ENCODE measurements around the gene FEZ2. TPM values are rescaled to one million over a fixed set of nuclear protein-coding genes. Genes with fewer than 3 reads are reported as not detected.

The FEZ2 gene
- total and polyA plus RNA-seq, 2 donors (not counting 3 experiments of a cell fraction or from before 2014, with no cell fraction given), result 41.2 to 72.4 TPM

DNA sequence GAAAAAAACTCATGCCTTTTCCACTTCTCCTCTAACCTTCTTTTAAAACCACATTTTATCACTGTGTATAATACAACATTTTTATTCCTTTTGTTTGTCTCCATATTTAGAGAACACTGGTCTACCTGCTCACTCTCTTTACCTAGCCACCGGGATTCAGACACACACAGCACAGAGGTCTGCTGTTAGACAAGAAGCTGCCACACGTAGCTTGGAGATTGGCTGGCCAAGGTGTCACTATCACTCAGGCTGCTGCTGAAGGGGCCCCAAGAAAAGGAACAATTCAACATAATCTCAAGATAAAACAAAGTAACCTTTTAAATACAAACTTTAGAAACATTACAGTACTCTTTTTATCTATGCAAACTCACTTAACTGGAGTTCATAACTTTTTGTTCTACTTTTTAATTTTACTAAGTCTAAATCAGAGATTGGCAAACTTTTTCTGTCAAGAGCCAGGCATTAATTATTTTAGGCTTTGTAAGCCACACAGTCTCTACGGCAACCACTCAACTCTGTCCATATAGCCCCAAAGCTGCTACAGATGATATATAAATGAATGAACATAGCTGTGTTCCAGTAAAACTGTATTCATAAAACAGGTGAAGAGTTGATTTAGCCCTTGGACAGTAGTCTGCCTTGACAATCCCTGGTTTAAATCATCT lies 25.8 kb downstream of the FEZ2 start:
- Histone ChIP-seq H3K27ac (ENCODE audit: insufficient read depth, low read depth, low read length) (peak overlapping the region; percentile 20), H3K4me3 (replicated peaks in 1 of 3; ENCODE audit: insufficient read depth in 1 of 3, low read depth in 1 of 3, low read length in 3 of 3) (no peak overlapping the region), H3K4me2 (ENCODE audit: insufficient read depth, low read length) (no peak overlapping the region), H3K27me3 (ENCODE audit: control insufficient read depth in 2 of 2, insufficient read depth in 2 of 2, low read length in 2 of 2) (no peaks in the 10 kb centered on the region), H4K20me1 (replicated peaks; ENCODE audit: control insufficient read depth, extremely low read depth, insufficient read depth, low read length) (no peaks in the 10 kb centered on the region), H3K79me2 (ENCODE audit: control insufficient read depth, insufficient read depth, low read length) (peaks cover 38% of the 10 kb centered on the region), H3K9me3 (replicated peaks; ENCODE audit: control insufficient read depth, insufficient read depth, low read length) (no peaks in the 10 kb centered on the region), H3K9ac (replicated peaks; ENCODE audit: extremely low read depth, insufficient read depth, low read length) (no peak overlapping the region), H2AFZ (ENCODE audit: low read depth, low read length) (no peak overlapping the region), H3K4me1 (ENCODE audit: control insufficient read depth, extremely low read depth, insufficient read depth, low read length) (peaks cover 57% of the 10 kb centered on the region), H3K9me1 (replicated peaks; ENCODE audit: control insufficient read depth, extremely low read depth, insufficient read depth, low read length) (no peaks in the 10 kb centered on the region), H3K36me3 (ENCODE audit: control insufficient read depth in 2 of 2, extremely low read depth in 1 of 2, insufficient read depth in 2 of 2, low read length in 2 of 2) (peaks cover 3 to 9% of the 10 kb centered on the region in 2 experiments)
- no peak for TF ChIP-seq POLR2AphosphoS5 (IDR thresholded peaks at IDR 0.05; ENCODE audit: insufficient read depth, low read depth, low read length)
- TF ChIP-seq EZH2 (IDR thresholded peaks at IDR 0.05; ENCODE audit: borderline replicate concordance, low read depth, low read length, severe bottlenecking), result no peak
- TF ChIP-seq, protein P1, sequence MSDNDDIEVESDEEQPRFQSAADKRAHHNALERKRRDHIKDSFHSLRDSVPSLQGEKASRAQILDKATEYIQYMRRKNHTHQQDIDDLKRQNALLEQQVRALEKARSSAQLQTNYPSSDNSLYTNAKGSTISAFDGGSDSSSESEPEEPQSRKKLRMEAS (IDR thresholded peaks at IDR 0.05; ENCODE audit: insufficient read depth, insufficient read length), result no peak
- no peak for TF ChIP-seq GATA2 (IDR thresholded peaks at IDR 0.05; ENCODE audit: insufficient read depth, insufficient read length, low read depth, low read length)
- TF ChIP-seq, protein P2, sequence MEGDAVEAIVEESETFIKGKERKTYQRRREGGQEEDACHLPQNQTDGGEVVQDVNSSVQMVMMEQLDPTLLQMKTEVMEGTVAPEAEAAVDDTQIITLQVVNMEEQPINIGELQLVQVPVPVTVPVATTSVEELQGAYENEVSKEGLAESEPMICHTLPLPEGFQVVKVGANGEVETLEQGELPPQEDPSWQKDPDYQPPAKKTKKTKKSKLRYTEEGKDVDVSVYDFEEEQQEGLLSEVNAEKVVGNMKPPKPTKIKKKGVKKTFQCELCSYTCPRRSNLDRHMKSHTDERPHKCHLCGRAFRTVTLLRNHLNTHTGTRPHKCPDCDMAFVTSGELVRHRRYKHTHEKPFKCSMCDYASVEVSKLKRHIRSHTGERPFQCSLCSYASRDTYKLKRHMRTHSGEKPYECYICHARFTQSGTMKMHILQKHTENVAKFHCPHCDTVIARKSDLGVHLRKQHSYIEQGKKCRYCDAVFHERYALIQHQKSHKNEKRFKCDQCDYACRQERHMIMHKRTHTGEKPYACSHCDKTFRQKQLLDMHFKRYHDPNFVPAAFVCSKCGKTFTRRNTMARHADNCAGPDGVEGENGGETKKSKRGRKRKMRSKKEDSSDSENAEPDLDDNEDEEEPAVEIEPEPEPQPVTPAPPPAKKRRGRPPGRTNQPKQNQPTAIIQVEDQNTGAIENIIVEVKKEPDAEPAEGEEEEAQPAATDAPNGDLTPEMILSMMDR (IDR thresholded peaks at IDR 0.05; ENCODE audit: extremely low read depth in 1 of 2, insufficient read depth in 1 of 2, low read depth in 1 of 2, low read length in 2 of 2), result no peak
- TF ChIP-seq JUN (IDR thresholded peaks at IDR 0.05; ENCODE audit: borderline replicate concordance, insufficient read depth, insufficient read length, low read depth), result no peak
- no peak for TF ChIP-seq MYC (IDR thresholded peaks at IDR 0.05; ENCODE audit: low read depth, low read length)
- no peak for TF ChIP-seq POLR2A (IDR thresholded peaks at IDR 0.05; ENCODE audit: low read depth, low read length)
- TF ChIP-seq FOS (IDR thresholded peaks at IDR 0.05; ENCODE audit: borderline replicate concordance, insufficient read depth, low read length), result no peak
- DNase-seq (ENCODE audit: low read depth, low spot score), result peak; percentile 32
- intact Hi-C loops (cut with micrococcal nuclease), result no loop called here
- no peak for FAIRE-seq
- dilution Hi-C loops (cut with MboI; ENCODE audit: extremely low pct_ligation_motif_present, low sequenced_read_pairs), result no loop called here
- ChIA-PET POLR2A (interaction anchor here (0.7 to 1.0 kb wide), 2 partner anchors 11 to 23 kb away, joined by 3 read pairs; no protein-coding TSS in a partner anchor), CTCF (interaction anchor here (0.8 to 1.1 kb wide), 4 partner anchors 8 to 92 kb away, joined by 3 to 4 read pairs (median 3); no protein-coding TSS in a partner anchor)
- no TSS peak for BruUV-seq (replicated peaks)
